ENCODE measurements around the gene FGB. TPM values are rescaled to one million over a fixed set of nuclear protein-coding genes. Genes with fewer than 3 reads are reported as not detected.
A peak's percentile ranks its signal among the peaks of the same experiment; 100 is the strongest.

Gene FGB
- total and polyA plus RNA-seq, 4 donors = 0.14 to 1.2 TPM; not detected in 2

DNA sequence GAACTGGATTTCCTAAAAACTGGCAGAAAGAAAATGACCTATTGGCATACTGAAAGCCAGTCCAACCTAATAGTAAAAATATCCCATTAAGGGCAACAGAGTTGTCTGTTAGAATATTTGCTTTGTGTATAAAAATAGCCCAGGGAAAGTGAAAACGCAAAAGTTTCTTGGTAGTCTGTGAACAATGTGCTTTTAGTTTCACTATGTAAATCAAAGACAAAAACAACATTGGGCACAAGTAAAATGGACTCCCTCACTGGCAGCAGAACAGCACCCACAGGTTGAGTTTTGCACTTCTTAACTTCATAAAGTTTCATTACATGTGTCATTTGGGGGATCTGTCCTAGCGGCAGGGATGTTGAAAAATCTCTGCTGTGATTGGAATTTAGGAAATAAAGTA lies 53.9 kb downstream of the FGB start:
- H3K27ac ChIP-seq (ENCODE audit: low read depth, low read length) = no peak overlapping the region
- no peaks in the 10 kb centered on the region for H3K4me1 ChIP-seq (ENCODE audit: control insufficient read depth, insufficient read depth, low read length)
- H3K9me3 ChIP-seq (ENCODE audit: control insufficient read depth, insufficient read depth, low read length) = no peaks in the 10 kb centered on the region
- no peak for DNase-seq (ENCODE audit: low read depth in 4 of 6, low spot score in 6 of 6)
- H3K4me3 ChIP-seq (ENCODE audit: low read depth, low read length) = no peak overlapping the region
- WGBS (ENCODE audit: insufficient coverage) = no CpG with 5 or more reads among the region's 2 CpGs
- H3K27me3 ChIP-seq (ENCODE audit: control insufficient read depth, insufficient read depth, low read length) = no peaks in the 10 kb centered on the region
- no peaks in the 10 kb centered on the region for H3K36me3 ChIP-seq (ENCODE audit: control insufficient read depth, insufficient read depth, low read length)

DNA sequence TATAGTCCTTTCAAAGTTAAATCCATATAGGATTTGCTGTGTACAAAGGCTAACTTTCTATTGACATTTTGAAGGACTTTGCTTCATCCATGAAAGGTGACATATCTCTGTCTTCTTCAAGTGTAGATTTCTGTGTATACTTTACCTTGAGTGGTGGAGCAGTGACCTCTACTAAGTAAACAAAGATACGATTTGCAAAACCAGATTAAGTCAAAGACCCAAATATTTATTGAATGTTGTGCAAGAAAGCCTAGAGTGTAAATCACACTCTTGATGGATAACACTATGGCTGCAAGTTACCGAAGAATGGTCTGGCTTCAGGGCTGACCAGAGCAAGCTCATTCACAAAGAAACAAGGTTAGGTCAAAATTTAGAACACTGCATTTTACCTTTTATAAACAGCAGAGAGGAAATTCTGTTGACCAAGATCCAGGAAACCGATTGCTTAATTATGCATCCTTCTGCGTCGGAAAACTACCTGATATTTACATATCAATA lies 55.1 kb downstream of the FGB start:
- no peak overlapping the region for H3K4me3 ChIP-seq (ENCODE audit: low read depth, low read length)
- H3K27me3 ChIP-seq (ENCODE audit: control insufficient read depth, insufficient read depth, low read length) = no peaks in the 10 kb centered on the region
- DNase-seq (ENCODE audit: low read depth in 4 of 6, low spot score in 6 of 6) = no peak
- WGBS (ENCODE audit: insufficient coverage) = 100% methylated on average over 1 of the region's 5 CpGs
- H3K4me1 ChIP-seq (ENCODE audit: control insufficient read depth, insufficient read depth, low read length) = no peaks in the 10 kb centered on the region
- no peaks in the 10 kb centered on the region for H3K36me3 ChIP-seq (ENCODE audit: control insufficient read depth, insufficient read depth, low read length)
- H3K27ac ChIP-seq (ENCODE audit: low read depth, low read length) = no peak overlapping the region
- H3K9me3 ChIP-seq (ENCODE audit: control insufficient read depth, insufficient read depth, low read length) = no peaks in the 10 kb centered on the region

DNA sequence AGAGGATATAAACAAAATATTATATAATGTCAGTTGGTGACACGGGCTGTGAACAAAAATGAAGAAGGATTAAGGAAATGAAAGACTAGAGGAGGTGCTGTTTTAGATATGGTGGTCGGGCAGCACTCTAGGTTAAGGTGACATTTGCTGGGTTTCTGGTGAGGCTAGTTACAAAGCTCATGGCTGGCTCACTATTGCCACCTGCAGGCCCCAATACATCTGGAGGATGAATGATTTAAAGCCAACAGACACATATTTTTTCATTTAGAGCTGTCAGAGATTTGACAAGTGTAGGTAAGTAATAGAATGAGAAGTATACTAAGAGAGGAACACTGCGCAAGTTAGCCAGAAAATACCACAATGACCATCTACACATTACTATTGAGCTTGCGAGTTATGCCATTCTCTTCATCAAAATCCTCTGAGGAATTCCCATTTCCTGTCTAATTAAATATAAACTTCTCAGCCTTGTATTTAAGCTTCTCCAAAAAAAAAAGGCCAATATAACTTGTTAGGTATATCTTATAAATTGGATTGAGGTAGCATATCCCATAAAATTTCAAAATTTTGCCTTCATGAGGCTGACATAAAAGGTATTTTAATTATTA lies 56.0 kb downstream of the FGB start:
- H3K27me3 ChIP-seq (ENCODE audit: control insufficient read depth, insufficient read depth, low read length) = no peaks in the 10 kb centered on the region
- H3K9me3 ChIP-seq (ENCODE audit: control insufficient read depth, insufficient read depth, low read length) = no peaks in the 10 kb centered on the region
- WGBS (ENCODE audit: insufficient coverage) = 27% methylated on average over 2 of the region's 4 CpGs
- H3K36me3 ChIP-seq (ENCODE audit: control insufficient read depth, insufficient read depth, low read length) = no peaks in the 10 kb centered on the region
- no peak overlapping the region for H3K4me3 ChIP-seq (ENCODE audit: low read depth, low read length)
- DNase-seq (ENCODE audit: low read depth in 4 of 6, low spot score in 6 of 6) = peak in 2 of 6 donors; percentile 62 to 68
- no peaks in the 10 kb centered on the region for H3K4me1 ChIP-seq (ENCODE audit: control insufficient read depth, insufficient read depth, low read length)
- no peak overlapping the region for H3K27ac ChIP-seq (ENCODE audit: low read depth, low read length)

DNA sequence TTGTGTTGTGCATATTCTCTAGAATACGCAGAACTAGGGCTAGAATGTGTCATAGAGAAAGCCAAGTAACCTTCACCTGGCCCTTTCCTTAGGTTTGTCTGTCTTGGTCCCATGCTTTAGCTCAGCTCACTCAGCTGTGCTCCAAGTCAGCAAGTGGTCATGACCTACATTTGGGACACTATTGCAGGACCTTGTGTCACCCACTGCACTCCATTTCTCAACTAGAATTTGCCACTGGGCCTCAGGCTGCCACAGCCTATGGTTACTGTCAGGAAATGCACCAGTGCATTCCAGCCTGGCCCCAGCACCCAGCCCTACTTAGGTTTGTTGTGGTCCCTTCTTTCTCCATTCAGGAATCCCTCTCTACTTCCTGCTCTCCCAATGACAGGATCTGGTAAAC lies 57.3 kb downstream of the FGB start:
- WGBS (ENCODE audit: insufficient coverage) = 45% methylated on average over 1 of the region's 1 CpG
- DNase-seq (ENCODE audit: low read depth in 4 of 6, low spot score in 6 of 6) = no peak
- Histone ChIP-seq H3K27me3 (ENCODE audit: control insufficient read depth, insufficient read depth, low read length) (peaks cover 3% of the 10 kb centered on the region), H3K36me3 (ENCODE audit: control insufficient read depth, insufficient read depth, low read length) (no peaks in the 10 kb centered on the region), H3K27ac (ENCODE audit: low read depth, low read length) (no peak overlapping the region), H3K4me3 (ENCODE audit: low read depth, low read length) (no peak overlapping the region), H3K4me1 (ENCODE audit: control insufficient read depth, insufficient read depth, low read length) (no peaks in the 10 kb centered on the region), H3K9me3 (ENCODE audit: control insufficient read depth, insufficient read depth, low read length) (no peaks in the 10 kb centered on the region)

Small RNAs within 50 kb of the gene (small RNA-seq; reads per million reads assigned to genes)
- gene RNU6-1285P (ENCODE audit: low replicate concordance) = not detected

Other genes with a start within 250 kb of the FGB start
- 10 to 100 TPM in 1 of 2 donors, 1 to 10 TPM in 1; 7.9 to 15.5 TPM for gene DCHS2, start 71.2 kb upstream of the FGB start, total RNA-seq
- gene DCHS2, start 71.2 kb upstream of the FGB start, polyA plus RNA-seq (ENCODE audit: insufficient read length in 2 of 2) = 1 to 10 TPM; 3.2 to 7.3 TPM
- 10 to 100 TPM; 67.8 to 80.7 TPM for gene PLRG1, start 12.6 kb upstream of the FGB start, total RNA-seq
- gene PLRG1, start 12.6 kb upstream of the FGB start, polyA plus RNA-seq (ENCODE audit: insufficient read length in 2 of 2) = 10 to 100 TPM; 75.9 to 93.2 TPM
- gene FGA, start 27.7 kb downstream of the FGB start, total RNA-seq = 1 to 10 TPM in 1 of 2 donors, not detected in 1; 1.7 TPM
- not detected for gene FGA, start 27.7 kb downstream of the FGB start, polyA plus RNA-seq (ENCODE audit: insufficient read length in 2 of 2)
- 1 to 10 TPM in 1 of 2 donors, not detected in 1; 1.4 TPM for gene FGG, start 49.6 kb downstream of the FGB start, total RNA-seq
- not detected for gene FGG, start 49.6 kb downstream of the FGB start, polyA plus RNA-seq (ENCODE audit: insufficient read length in 2 of 2)
- gene LRAT, start 181.0 kb downstream of the FGB start, total RNA-seq = under 1 TPM; 0.33 to 0.50 TPM
- gene LRAT, start 181.0 kb downstream of the FGB start, polyA plus RNA-seq (ENCODE audit: insufficient read length in 2 of 2) = 1 to 10 TPM in 1 of 2 donors, under 1 TPM in 1; 0.80 to 1.6 TPM
- under 1 TPM; 0.06 to 0.10 TPM for gene RBM46, start 218.3 kb downstream of the FGB start, total RNA-seq
- gene RBM46, start 218.3 kb downstream of the FGB start, polyA plus RNA-seq (ENCODE audit: insufficient read length in 2 of 2) = under 1 TPM; 0.05 to 0.10 TPM

All from spinal cord (tissue), 10 donors.